H7 (cell line): Measurements from ENCODE around the gene LMO7. TPM values are rescaled to one million over a fixed set of nuclear protein-coding genes. Genes with fewer than 3 reads are reported as not detected.

Source experiments
- DNase-seq: peaks from one replicate; pipeline ENCODE4 v3.0.0; 2012
- H3K27me3 ChIP-seq: 2 replicates; pipeline ENCODE4 v1.6.0; 2011; ENCODE audit warnings: mild to moderate bottlenecking, low read length; ENCODE audit not compliant: control insufficient read depth, insufficient read depth
- H3K36me3 ChIP-seq: replicated peaks from 2 replicates; pipeline ENCODE4 v1.5.1; 2011; ENCODE audit warnings: low read length; ENCODE audit not compliant: control insufficient read depth, insufficient read depth
- H3K4me3 ChIP-seq: 2 replicates; pipeline ENCODE4 v1.5.1; 2011; ENCODE audit warnings: low read depth, mild to moderate bottlenecking, control low read depth, low read length, moderate library complexity; ENCODE audit not compliant: insufficient read depth
- total RNA-seq: library from RNA; depleted of rRNA; stranded (reverse); fragments of >200 nt; shearing (Covaris generic); gene quantifications from 2 replicates; pipeline ENCODE4 v1.2.3, GENCODE V29; 2014; rRNA removed

The LMO7 gene
- total RNA-seq, 1 experiment from 2014 or later: 7.6 TPM

DNA sequence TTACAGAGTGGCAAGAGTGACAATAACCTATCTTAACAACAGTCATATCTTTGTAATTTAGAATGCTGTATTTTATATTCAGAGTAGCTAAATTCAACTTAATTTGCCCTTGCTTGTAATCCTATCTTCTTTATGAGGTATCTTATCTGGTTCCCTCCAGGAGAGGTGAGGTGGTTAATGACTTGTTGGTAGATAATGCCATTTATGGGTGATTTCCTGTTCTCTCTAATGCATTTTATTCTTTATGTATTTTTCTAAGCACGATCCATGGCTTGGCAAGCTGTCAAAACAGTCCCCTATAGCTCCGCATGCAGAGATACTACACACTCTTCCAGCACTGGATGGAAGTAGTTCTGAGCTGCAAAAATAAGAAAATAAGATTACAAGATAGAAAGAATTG is 267.9 kb downstream of the LMO7 start:
- no peaks in the 10 kb centered on the region for H3K36me3 ChIP-seq
- no peak for DNase-seq
- no peak overlapping the region for H3K4me3 ChIP-seq
- no peaks in the 10 kb centered on the region for H3K27me3 ChIP-seq

- DNase-seq: no peak
- H3K4me3 ChIP-seq: no peak overlapping the region
- no peaks in the 10 kb centered on the region for H3K36me3 ChIP-seq
- H3K27me3 ChIP-seq: no peaks in the 10 kb centered on the region
These were observed 270.2 kb downstream of the LMO7 start for GRCh38 chr13:75906315-75906714.

GRCh38 chr13:75907044-75907443 is 270.9 kb downstream of the LMO7 start:
- Histone ChIP-seq H3K27me3 (no peaks in the 10 kb centered on the region), H3K4me3 (no peak overlapping the region), H3K36me3 (no peaks in the 10 kb centered on the region)
- DNase-seq: no peak

DNA sequence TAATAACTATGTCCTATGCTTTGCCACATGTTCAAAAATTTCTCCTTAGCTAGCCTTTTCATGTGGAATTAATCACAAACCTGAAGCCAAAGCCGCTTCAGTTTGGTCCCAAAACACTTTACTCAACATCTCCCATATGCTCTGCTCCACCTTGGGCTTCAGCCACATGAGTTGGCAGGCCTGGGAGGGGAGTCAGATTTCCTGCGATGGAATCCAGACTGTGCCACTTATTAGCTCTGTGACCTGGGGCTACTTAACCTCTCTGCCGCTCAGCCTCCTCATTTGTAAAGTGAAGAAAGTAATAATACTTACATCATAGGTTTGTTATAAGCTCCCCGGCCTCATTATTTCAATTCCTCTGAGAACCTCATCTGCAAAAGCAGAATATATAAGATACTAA is 272.0 kb downstream of the LMO7 start:
- Histone ChIP-seq H3K4me3 (no peak overlapping the region), H3K27me3 (no peaks in the 10 kb centered on the region)
- no peak for DNase-seq

More for the DNA sequence above, 272.0 kb downstream of the LMO7 start:
- H3K36me3 ChIP-seq: no peaks in the 10 kb centered on the region

Other genes with a start within 250 kb of the LMO7 start
- gene TBC1D4, start 154.2 kb upstream of the LMO7 start, total RNA-seq: 15.5 and 22.5 TPM in 2 replicates
- 172 and 173 TPM in 2 replicates for gene COMMD6, start 98.5 kb upstream of the LMO7 start, total RNA-seq
- gene UCHL3, start 86.5 kb upstream of the LMO7 start, total RNA-seq: 49.2 and 61.5 TPM in 2 replicates